GM10266 (cell line): Measurements from ENCODE around the gene VEGFA.
A peak's percentile ranks its signal among the peaks of the same experiment; 100 is the strongest.

ENCODE experiments used
- DNase-seq: peaks from one replicate; pipeline ENCODE4 v3.0.0; 2012; ENCODE audit errors: extremely low spot score
- TF ChIP-seq, protein P1 (sequence below): IDR thresholded peaks from 2 replicates; pipeline ENCODE4 v1.5.1; 2012; ENCODE audit warnings: mild to moderate bottlenecking, low read depth; ENCODE audit not compliant: control insufficient read depth, insufficient read depth; ENCODE audit errors: missing control alignments

Gene VEGFA

DNA sequence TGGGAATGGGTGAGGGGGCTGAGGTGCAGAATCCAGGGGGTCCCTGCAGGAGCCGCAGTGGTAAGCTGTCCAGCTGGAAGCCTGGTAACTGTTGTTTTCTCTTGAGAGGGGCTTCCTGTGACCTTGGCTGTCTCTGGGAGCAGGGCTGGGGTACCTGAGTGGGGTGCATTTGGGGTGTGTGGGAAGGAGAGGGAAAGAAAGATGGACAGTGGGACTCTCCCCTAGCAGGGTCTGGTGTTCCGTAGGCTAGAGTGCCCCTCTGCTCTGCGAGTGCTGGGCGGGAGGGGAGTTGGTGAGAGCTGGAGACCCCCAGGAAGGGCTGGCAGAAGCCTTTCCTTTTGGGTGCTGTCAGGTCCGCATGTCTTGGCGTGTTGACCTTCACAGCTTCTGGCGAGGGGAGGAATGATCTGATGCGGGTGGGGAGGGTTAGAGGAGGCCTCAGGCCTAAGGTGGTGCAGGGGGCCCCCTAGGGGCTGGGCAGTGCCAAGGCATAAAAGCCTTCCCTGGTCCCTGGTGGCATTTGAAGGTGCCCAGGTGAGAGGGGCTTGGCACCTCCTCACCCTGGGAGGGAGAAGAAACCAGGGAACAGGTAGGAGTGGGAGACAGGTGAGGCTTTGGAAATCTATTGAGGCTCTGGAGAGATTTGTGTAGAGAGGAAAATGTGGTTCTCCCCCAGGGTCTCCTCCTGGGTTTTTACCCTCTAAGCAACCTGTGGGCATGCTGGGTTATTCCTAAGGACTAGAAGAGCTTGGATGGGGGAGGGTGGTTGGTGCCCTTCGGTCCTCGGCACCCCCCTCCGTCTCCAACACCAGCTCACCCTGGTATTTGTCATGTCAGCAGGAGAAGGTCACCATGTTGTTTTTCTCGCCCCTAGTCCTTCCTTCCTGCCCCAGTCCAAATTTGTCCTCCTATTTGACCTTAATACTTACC lies 3.3 kb downstream of the VEGFA start:
- TF ChIP-seq, protein P1, sequence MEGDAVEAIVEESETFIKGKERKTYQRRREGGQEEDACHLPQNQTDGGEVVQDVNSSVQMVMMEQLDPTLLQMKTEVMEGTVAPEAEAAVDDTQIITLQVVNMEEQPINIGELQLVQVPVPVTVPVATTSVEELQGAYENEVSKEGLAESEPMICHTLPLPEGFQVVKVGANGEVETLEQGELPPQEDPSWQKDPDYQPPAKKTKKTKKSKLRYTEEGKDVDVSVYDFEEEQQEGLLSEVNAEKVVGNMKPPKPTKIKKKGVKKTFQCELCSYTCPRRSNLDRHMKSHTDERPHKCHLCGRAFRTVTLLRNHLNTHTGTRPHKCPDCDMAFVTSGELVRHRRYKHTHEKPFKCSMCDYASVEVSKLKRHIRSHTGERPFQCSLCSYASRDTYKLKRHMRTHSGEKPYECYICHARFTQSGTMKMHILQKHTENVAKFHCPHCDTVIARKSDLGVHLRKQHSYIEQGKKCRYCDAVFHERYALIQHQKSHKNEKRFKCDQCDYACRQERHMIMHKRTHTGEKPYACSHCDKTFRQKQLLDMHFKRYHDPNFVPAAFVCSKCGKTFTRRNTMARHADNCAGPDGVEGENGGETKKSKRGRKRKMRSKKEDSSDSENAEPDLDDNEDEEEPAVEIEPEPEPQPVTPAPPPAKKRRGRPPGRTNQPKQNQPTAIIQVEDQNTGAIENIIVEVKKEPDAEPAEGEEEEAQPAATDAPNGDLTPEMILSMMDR = peak; percentile 81
- peak; percentile 81 for DNase-seq

GRCh38 chr6:43773980-43774775 lies 4.2 kb downstream of the VEGFA start:
- TF ChIP-seq, protein P1 = no peak
- no peak for DNase-seq

DNA sequence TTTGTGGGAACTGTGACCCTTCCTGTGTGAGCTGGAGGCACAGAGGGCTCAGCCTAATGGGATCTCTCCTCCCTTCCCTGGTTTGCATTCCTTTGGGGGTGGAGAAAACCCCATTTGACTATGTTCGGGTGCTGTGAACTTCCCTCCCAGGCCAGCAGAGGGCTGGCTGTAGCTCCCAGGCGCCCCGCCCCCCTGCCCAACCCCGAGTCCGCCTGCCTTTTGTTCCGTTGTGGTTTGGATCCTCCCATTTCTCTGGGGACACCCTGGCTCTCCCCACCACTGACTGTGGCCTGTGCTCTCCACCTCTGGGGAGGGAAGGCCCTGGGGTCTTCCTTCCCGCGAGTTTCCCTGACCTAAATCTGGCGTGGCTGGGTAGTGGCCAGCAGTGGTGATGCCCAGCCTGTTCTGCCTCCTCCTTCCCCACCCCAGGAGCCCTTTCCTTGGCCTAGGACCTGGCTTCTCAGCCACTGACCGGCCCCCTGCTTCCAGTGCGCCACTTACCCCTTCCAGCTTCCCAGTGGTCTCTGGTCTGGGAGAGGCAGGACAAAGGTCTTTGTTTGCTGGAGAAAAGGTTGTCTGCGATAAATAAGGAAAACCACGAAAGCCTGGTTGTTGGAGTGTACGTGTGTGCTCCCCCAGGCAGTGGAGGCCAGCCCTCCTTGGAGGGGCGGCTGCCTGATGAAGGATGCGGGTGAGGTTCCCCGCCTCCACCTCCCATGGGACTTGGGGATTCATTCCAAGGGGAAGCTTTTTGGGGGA lies 4.9 kb downstream of the VEGFA start:
- TF ChIP-seq, protein P1 = peak; percentile 68
- peak; percentile 88 for DNase-seq

DNA sequence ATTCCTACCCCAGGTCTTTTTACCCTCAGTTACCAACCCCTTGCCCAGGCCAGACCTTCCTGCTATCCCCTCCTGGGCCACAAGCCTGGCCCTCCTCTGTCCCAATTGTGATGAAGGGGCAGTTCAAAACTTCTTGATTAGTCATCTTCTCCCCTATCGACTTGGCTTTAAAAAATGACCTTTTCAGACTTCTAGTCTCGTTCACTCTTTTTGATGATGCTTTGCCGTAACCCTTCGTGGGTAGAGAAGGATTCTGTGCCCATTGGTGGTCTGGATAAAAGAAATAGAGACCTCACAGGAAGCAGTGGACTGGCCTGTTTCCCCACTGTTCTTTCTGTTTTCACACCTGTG lies 5.5 kb downstream of the VEGFA start:
- TF ChIP-seq, protein P1 = no peak
- DNase-seq = no peak

DNA sequence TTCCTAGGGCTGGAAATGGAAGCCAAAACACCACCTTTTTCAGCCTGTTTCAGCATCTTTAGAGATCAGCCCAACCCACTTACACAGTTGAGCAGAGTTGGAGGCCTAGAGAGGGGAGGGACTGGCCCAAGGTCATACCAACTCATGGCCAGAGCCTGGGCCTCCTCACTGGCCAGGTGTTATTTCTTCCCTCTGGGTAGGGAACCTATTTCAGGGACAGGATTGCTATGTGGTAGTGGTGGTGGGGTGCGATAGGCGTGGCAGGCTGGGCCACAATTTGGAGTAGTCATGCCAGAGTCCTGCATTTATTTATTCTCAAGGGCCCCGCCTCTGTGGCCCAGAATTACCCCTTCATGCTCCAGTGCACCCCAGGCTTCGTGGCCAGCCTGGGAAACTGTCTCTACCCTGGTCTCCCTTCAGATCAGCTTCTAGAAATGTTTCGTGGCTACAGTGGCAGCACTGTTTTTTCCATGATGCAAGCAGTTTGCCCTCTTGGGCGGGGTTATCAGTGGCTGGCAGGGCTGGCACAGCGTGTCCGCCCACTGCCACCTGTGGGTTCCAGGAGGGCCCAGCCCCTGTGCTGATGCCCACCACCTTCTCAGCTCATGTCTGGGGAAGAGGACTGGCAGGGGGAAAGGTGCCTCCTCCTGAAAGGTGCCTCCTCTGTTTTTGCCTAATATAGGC lies 6.2 kb downstream of the VEGFA start:
- DNase-seq = no peak
- TF ChIP-seq, protein P1 = no peak

GRCh38 chr6:43776799-43777776 lies 7.1 kb downstream of the VEGFA start:
- TF ChIP-seq, protein P1 = no peak
- DNase-seq = no peak
